GM12875 (cell line): ENCODE results near the gene IDS.
"Not testable (repeated sequence)": the region's sequence is repeated elsewhere in the genome, so short reads cannot be mapped to it uniquely, and the experiment has no call there.

Experiments
- H3K4me3 ChIP-seq: one replicate; pipeline ENCODE4 v1.5.1; 2011; ENCODE audit warnings: low read depth, low read length, control low read depth
- TF ChIP-seq, protein P1 (sequence below): IDR thresholded peaks from 2 replicates; pipeline ENCODE4 v1.5.1; 2011; ENCODE audit warnings: low read depth, mild to moderate bottlenecking, control low read depth, inconsistent platforms, low read length, moderate library complexity, borderline replicate concordance; ENCODE audit not compliant: insufficient read depth

Gene IDS, protein sequence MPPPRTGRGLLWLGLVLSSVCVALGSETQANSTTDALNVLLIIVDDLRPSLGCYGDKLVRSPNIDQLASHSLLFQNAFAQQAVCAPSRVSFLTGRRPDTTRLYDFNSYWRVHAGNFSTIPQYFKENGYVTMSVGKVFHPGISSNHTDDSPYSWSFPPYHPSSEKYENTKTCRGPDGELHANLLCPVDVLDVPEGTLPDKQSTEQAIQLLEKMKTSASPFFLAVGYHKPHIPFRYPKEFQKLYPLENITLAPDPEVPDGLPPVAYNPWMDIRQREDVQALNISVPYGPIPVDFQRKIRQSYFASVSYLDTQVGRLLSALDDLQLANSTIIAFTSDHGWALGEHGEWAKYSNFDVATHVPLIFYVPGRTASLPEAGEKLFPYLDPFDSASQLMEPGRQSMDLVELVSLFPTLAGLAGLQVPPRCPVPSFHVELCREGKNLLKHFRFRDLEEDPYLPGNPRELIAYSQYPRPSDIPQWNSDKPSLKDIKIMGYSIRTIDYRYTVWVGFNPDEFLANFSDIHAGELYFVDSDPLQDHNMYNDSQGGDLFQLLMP

DNA sequence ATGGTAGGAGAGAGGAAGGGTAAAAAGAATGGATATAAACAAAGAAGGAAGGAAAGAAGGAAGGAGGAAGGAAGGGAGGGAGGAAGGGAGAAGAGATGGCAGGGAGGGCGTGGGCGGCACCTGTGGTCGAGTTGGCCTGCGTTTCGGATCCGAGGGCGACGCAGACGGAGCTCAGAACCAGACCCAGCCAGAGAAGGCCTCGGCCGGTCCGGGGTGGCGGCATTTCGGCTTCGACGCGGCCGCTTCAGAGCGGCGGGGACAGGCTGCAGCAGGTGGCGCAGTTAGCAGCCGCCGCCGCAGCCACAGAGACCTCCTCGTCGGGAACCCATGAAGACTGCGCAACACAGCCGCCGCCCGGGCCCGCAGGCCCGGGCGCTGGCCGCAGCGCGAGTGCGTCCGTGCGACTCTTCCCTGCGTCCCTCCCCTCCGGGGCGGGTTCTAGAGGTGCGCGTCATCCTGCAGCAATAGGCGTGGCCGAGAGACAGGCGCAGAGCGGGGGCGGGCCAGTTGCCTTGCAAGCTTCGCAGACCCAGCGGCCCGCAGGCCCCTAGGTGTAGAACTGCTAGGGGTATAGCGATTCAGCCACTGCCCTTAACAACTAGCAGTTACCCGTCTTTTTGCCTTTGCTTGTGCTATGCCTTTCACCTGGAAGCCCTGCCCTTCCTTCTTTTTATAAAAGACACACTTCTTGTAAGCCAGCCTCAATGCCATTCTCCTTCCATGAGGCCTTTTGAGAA lies at the start of gene IDS:
IDS (minus strand) TSS at position 392 of the 737 bp plus-strand sequence; CDS start at position 223, 169 bp downstream.
- TF ChIP-seq, protein P1, sequence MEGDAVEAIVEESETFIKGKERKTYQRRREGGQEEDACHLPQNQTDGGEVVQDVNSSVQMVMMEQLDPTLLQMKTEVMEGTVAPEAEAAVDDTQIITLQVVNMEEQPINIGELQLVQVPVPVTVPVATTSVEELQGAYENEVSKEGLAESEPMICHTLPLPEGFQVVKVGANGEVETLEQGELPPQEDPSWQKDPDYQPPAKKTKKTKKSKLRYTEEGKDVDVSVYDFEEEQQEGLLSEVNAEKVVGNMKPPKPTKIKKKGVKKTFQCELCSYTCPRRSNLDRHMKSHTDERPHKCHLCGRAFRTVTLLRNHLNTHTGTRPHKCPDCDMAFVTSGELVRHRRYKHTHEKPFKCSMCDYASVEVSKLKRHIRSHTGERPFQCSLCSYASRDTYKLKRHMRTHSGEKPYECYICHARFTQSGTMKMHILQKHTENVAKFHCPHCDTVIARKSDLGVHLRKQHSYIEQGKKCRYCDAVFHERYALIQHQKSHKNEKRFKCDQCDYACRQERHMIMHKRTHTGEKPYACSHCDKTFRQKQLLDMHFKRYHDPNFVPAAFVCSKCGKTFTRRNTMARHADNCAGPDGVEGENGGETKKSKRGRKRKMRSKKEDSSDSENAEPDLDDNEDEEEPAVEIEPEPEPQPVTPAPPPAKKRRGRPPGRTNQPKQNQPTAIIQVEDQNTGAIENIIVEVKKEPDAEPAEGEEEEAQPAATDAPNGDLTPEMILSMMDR = no peak
- H3K4me3 ChIP-seq = peak within 1 kb of the TSS; percentile 77

DNA sequence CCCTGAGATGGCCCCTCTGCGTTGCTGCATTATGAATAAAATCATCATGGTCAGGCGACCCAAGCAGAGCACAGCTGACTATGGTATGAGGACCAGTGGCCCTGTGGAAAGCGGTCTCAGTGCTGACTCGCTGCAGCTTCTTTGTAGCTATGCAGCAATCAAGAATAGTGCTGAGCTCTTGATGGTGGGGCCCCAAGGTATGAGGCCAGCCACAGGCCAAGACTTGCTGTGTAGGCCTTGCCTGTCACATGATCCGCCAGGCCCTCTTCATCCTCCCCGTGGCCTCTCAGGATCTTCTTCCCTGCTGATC lies 46.8 kb upstream of the IDS start:
- not testable (repeated sequence) for H3K4me3 ChIP-seq

DNA sequence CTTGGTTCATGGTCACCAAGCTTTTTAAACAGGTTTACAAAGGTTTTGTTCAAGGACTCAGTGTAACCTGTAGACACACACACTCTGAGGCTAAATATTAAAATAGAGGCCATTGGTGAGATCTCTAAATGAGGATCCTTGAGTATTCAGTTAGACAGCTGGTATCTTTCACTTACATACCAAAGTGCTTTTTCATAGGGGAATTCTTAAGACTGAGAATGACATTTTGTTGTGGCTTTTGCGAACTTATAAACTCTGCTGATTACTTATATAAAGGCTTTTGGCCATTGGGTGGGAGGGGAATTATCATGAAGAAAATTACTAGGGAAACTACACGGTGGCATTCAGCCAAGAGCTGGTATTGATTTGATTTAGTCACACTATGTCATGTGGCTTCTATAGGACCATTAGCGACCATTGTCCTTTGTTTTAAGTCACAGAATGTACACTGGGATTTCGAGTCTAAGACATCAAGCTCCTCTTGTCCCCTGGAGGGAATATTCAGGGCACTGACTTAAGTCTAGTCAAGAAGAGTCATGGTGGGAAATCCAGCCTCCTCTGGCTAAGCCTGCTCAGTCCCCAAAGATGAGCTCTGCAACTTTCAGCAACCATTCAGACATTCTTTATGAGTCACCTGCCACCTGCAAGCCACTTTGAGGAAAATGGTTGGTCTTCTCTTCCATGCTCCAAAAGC lies 46.3 kb upstream of the IDS start:
- not testable (repeated sequence) for H3K4me3 ChIP-seq

DNA sequence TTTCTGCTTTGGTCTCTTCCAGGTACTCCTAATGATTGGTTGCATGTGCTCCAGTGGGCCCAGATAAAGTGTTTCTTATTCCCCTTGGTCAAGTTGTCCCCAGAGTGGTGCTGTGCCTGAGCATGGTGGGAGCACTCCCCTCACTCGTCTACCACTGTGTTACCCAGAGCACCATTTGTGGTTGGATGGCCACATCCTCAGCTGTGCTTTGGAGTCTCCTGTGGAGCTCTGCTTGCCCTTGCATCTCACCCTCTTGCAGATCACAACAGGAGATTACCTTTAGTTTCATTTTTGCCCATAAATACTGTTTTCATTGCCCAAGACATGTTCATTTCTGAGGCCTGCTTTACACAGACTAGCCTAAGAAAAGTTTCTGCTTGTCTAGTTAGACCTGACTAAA lies 45.3 kb upstream of the IDS start:
- H3K4me3 ChIP-seq = not testable (repeated sequence)

DNA sequence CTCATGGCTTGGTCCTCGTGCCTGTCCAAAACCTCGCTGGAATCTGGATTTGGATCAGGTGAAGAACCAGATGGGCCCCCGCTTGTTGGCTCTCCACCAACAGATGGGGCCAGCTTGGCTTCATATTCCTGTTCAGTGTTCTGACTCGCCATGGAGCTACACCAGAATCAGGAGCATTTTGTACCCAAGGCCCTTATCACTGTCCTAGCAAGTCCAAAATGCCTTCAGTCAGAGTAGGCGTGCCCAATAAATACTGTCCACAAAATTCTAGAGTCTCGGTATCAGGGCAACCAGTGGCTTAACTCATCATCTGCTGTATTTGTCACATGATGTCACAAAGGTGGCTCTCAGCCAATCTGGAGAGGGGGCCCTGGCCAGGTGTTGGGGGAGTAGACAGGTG lies 44.6 kb upstream of the IDS start, which contains the start of gene HSFX3:
HSFX3 (minus strand) TSS at position 224 of the 400 bp plus-strand sequence; CDS start at position 152, 72 bp downstream.
- H3K4me3 ChIP-seq = not testable (repeated sequence)

DNA sequence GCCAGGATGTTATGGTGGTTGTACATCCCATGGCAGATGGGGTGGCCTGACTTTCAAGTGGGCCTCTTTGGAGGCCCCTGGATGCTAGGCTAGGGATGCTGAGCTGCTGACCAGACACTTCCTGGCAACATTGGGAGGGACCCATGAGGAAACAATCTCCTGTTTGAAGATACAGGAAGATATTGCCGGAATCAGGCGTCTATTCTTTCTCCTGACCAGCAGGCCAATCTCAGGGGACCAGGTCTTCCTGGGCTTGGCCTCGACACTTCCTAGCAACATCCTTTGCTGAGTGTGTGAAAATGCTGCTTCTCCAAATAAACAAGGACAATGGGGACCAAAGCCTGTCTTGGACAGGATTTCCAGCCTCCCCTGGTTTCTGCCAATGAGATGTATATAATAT lies 42.7 kb upstream of the IDS start:
- H3K4me3 ChIP-seq = not testable (repeated sequence)

DNA sequence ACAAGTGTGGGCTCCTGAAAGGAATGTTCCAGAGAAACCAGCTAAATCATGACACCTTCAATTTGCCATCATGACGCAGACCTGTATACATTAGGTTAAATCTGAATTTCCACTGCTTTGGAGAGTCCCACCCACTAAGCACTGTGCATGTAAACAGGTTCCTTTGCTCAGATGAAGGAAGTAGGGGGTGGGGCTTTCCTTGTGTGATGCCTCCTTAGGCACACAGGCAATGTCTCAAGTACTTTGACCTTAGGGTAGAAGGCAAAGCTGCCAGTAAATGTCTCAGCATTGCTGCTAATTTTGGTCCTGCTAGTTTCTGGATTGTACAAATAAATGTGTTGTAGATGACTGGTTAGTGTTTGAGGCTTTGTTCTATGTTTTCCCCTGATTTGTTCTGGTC lies 41.9 kb upstream of the IDS start:
- H3K4me3 ChIP-seq = not testable (repeated sequence)

DNA sequence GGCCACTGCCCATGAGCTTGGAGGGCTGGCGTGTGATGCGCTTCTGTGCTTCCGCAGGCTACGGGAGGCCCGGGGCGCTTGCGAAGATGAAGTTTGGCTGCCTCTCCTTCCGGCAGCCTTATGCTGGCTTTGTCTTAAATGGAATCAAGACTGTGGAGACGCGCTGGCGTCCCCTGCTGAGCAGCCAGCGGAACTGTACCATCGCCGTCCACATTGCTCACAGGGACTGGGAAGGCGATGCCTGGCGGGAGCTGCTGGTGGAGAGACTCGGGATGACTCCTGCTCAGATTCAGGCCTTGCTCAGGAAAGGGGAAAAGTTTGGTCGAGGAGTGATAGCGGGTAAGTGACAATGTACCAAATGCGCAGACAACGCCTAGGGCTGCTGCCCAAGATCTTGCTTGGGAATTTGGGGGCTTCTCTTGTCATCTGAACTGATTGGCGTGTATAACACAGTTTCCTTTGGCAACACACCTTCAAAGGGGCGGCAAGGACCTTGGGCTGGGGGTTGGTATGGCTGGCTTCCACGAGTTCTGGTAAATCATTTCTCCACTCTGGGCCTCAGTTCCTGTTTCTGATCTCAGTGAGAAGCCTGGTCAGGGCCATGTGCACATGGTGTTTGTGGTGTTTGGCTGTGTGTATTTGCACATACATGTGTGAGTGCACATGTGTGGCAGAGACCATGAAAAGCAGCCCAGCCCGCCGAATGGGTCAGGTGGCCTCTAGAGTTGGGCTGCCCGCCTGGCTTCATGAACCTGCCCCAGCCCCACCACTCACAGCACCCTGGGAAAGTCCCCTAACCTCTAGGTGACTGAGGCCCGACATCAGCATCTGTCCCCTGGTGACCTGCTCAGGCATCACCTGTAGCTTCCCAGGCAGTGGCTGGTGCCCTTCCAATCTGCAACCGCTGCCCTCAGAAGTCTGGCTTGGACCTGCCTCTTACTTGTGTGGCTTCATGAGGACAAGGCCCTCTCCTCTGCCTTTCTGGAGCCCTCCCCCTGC lies 40.7 kb upstream of the IDS start:
- H3K4me3 ChIP-seq = not testable (repeated sequence)

DNA sequence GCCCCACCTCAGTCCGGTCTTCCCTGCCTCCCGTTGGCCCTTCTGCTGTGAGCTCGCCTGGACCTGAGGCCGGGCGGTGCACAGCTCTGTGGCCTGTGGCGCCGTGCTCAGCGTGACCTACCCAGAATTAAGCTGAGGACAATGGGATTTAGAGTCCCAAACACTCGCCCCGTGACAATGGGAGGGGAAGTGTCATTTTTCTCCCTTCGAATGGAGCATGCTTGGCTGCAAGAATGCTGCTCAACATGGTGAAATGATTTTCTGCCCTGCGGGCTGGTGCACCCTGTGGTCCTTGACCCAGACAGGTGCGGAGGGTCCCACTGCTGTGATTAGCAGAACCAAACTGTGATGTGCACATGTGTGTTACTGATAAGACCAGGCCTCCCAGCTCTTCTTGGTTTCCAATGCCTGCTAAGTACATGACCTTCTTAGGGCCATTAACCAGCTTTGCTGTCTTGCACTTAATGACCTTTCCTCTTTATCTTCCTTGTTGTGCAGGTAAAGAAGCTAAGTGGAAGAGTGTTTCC lies 36.5 kb upstream of the IDS start:
- TF ChIP-seq, protein P1 = no peak

DNA sequence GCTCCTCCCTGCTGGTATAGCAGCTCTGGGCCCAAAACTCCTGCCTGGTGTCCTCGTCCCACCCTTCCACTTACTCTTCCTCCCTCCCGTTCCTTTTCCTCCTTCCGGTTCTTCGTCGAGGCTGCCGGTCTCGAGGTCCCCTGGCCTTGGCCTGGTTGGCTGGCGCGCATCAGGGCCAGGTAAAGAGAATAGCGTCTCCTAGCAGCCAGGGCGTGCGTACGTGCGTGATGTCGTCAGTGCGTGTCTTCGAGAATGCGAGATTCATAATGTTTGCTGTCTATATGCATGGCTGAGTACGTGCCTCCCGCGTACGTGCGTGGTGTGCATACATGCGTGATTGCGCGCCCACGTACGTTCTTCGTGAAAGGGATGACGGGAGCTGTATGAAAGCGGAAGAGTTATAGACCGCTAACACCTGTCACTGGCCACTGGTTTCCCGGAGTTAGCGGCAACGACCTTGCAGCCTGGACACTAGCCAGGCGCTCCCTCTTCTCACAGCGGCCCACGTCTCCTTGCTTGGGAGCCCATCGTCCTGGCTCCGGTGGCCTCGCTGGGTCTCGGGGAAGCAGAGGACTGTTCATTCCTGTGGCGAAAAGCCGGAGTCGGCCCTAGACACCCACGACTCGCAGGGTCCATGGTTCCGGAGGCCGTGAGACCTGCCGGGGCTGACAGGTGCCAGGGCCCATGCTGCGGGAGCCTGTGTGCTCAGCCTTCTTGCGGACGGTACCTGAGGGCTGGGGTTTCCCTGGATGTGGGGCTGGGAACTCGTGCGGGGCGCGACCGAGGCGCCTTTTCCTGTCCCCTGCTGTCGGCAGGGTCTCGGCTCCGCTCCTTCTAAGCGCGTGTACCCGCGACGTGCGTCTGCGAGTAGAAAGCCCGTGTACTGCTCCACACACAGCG lies 35.8 kb upstream of the IDS start, which contains the start of gene EOLA1:
EOLA1 (plus strand) TSS at position 392 of the 900 bp plus-strand sequence. CDS start 4,619 bp downstream, outside the sequence.
- peak within 1 kb of the TSS; percentile 92 for H3K4me3 ChIP-seq
- TF ChIP-seq, protein P1 = no peak

More for the DNA sequence above, 36.5 kb upstream of the IDS start:
- H3K4me3 ChIP-seq = peak overlapping the region; percentile 92
